Vagina (tissue), 2 donors: ENCODE measurements around the gene GADD45A.

Experiments
- CTCF ChIP-seq, 3 experiments: fragments of 450-650 bp in 2 of 3; fragments of 200-600 bp in 1 of 3; sonication (generic) in 1 of 3; IDR thresholded peaks; one replicate each; pipeline ENCODE4 v1.5.1; 2017 to 2019; ENCODE audit warnings: antibody characterized with exemption in 3 of 3, mild to moderate bottlenecking in 2 of 3, moderate library complexity in 2 of 3
- POLR2A ChIP-seq, 2 donors: fragments of 450-650 bp; IDR thresholded peaks; one replicate each; pipeline ENCODE4 v1.6.1; 2017; ENCODE audit warnings: antibody characterized with exemption in 2 of 2, mild to moderate bottlenecking in 2 of 2, moderate library complexity in 2 of 2
- POLR2AphosphoS5 ChIP-seq, 2 donors: sonication (generic); formaldehyde crosslinking; IDR thresholded peaks; one replicate each; pipeline ENCODE4 v1.9.0; 2017; ENCODE audit warnings: antibody characterized with exemption in 2 of 2, mild to moderate bottlenecking in 2 of 2, low read depth in 1 of 2; ENCODE audit not compliant: insufficient read depth in 1 of 2

- TF ChIP-seq CTCF (IDR thresholded peaks at IDR 0.05) (no peak), POLR2A (IDR thresholded peaks at IDR 0.05) (no peak), POLR2AphosphoS5 (IDR thresholded peaks at IDR 0.05; ENCODE audit: insufficient read depth in 1 of 2, low read depth in 1 of 2) (no peak)
Measured at GRCh38 chr1:67642629-67643028, 42.4 kb upstream of the GADD45A start.
